ENCODE results near the gene LDLRAP1. TPM values are rescaled to one million over a fixed set of nuclear protein-coding genes. Genes with fewer than 3 reads are reported as not detected.

LDLRAP1 gene
- total and polyA plus RNA-seq, 2 experiments from 2014 or later, result 9.6 to 22.7 TPM

- Histone ChIP-seq H3K27ac (ENCODE audit: low read depth) (no peak overlapping the region), H3K9me2 (ENCODE audit: insufficient read depth) (no peaks in the 10 kb centered on the region), H3K79me2 (replicated peaks; ENCODE audit: insufficient read depth) (no peaks in the 10 kb centered on the region), H3F3A (replicated peaks; ENCODE audit: low read depth) (0 out of 2 replicates have a peak, but pooled peaks cover 2% of the 10 kb centered on the region), H3K4me2 (no peak overlapping the region), H3K27me3 (ENCODE audit: insufficient read depth) (no peaks in the 10 kb centered on the region), H4K20me1 (replicated peaks; ENCODE audit: insufficient read depth) (no peaks in the 10 kb centered on the region), H3K4me1 (ENCODE audit: insufficient read depth) (no peaks in the 10 kb centered on the region), H2AFZ (no peak overlapping the region), H3K4me3 (no peak overlapping the region), H3K36me3 (ENCODE audit: insufficient read depth) (no peaks in the 10 kb centered on the region)
- Mint-ChIP-seq H3K36me3 (ENCODE audit: low read depth) (no peaks in the 10 kb centered on the region), H3K9me3 (no peaks in the 10 kb centered on the region), H3K4me1 (peaks cover 3% of the 10 kb centered on the region; the same call in 1 of the 3 replicates), H3K4me3 (no peak overlapping the region), H3K27ac (no peak overlapping the region), H3K27me3 (ENCODE audit: insufficient read depth, low read depth, poor library complexity) (peaks cover 6% of the 10 kb centered on the region)
- TF ChIP-seq CTCF (conservative IDR thresholded peaks at IDR 0.05; ENCODE audit: low read depth in 2 of 2) (no peak), ZNF462 (CRISPR knock-in tag; IDR thresholded peaks at IDR 0.05) (no peak), JUNB (IDR thresholded peaks at IDR 0.05; ENCODE audit: unreplicated experiment) (no peak), STAT1 (IDR thresholded peaks at IDR 0.05; ENCODE audit: unreplicated experiment) (no peak), ZNF114 (CRISPR knock-in tag; IDR thresholded peaks at IDR 0.05) (no peak), ZNF331 (CRISPR knock-in tag; IDR thresholded peaks at IDR 0.05; ENCODE audit: low read depth) (no peak), CREB1 (CRISPR knock-in tag; IDR thresholded peaks at IDR 0.05; ENCODE audit: low read depth) (no peak), EZH2phosphoT487 (IDR thresholded peaks at IDR 0.05; ENCODE audit: unreplicated experiment) (no peak), EZH2 (IDR thresholded peaks at IDR 0.05; ENCODE audit: low read depth, unreplicated experiment) (no peak)
- TF ChIP-seq, protein P1, sequence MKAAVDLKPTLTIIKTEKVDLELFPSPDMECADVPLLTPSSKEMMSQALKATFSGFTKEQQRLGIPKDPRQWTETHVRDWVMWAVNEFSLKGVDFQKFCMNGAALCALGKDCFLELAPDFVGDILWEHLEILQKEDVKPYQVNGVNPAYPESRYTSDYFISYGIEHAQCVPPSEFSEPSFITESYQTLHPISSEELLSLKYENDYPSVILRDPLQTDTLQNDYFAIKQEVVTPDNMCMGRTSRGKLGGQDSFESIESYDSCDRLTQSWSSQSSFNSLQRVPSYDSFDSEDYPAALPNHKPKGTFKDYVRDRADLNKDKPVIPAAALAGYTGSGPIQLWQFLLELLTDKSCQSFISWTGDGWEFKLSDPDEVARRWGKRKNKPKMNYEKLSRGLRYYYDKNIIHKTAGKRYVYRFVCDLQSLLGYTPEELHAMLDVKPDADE (IDR thresholded peaks at IDR 0.05), result no peak
- TF ChIP-seq, protein P2, sequence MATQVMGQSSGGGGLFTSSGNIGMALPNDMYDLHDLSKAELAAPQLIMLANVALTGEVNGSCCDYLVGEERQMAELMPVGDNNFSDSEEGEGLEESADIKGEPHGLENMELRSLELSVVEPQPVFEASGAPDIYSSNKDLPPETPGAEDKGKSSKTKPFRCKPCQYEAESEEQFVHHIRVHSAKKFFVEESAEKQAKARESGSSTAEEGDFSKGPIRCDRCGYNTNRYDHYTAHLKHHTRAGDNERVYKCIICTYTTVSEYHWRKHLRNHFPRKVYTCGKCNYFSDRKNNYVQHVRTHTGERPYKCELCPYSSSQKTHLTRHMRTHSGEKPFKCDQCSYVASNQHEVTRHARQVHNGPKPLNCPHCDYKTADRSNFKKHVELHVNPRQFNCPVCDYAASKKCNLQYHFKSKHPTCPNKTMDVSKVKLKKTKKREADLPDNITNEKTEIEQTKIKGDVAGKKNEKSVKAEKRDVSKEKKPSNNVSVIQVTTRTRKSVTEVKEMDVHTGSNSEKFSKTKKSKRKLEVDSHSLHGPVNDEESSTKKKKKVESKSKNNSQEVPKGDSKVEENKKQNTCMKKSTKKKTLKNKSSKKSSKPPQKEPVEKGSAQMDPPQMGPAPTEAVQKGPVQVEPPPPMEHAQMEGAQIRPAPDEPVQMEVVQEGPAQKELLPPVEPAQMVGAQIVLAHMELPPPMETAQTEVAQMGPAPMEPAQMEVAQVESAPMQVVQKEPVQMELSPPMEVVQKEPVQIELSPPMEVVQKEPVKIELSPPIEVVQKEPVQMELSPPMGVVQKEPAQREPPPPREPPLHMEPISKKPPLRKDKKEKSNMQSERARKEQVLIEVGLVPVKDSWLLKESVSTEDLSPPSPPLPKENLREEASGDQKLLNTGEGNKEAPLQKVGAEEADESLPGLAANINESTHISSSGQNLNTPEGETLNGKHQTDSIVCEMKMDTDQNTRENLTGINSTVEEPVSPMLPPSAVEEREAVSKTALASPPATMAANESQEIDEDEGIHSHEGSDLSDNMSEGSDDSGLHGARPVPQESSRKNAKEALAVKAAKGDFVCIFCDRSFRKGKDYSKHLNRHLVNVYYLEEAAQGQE (IDR thresholded peaks at IDR 0.05; ENCODE audit: unreplicated experiment), result no peak
- ATAC-seq, result peak; percentile 60
- DNase-seq (ENCODE audit: low spot score), result peak; percentile 43
These were observed 13.8 kb upstream of the LDLRAP1 start for GRCh38 chr1:25529518-25530185.

Measured in GM23338 (cell line).